Measurements from ENCODE around the gene GPR21. TPM values are rescaled to one million over a fixed set of nuclear protein-coding genes. Genes with fewer than 3 reads are reported as not detected.

GPR21 gene
- total RNA-seq, 2 donors from 2014 or later, result 0.97 TPM; not detected in 1

DNA sequence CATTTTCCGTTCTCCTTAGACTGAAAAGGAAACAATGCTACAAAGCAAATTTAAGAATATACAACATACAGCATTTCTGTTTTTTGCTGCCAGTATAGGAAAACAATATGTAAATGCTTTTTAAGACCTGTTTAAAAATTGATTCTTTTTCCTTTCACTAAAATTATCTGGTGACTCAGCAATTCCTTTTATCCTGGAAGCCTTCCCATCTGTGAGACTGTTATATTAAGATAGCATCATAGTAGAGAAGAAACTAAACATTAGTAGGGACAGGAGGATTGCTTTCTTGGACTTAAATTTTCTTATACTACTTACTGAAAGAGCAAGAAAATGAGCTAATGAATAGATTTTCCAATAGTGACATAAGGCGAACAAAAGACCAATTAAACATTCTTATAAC is 30.0 kb upstream of the GPR21 start:
- Histone ChIP-seq H3K27me3 (replicated peaks; ENCODE audit: insufficient read depth) (no peaks in the 10 kb centered on the region), H3K9me3 (no peaks in the 10 kb centered on the region), H3K4me1 (replicated peaks) (no peaks in the 10 kb centered on the region), H3K36me3 (no peaks in the 10 kb centered on the region), H3K4me3 (no peak overlapping the region), H3K27ac (no peak overlapping the region)
- TF ChIP-seq, protein P1, sequence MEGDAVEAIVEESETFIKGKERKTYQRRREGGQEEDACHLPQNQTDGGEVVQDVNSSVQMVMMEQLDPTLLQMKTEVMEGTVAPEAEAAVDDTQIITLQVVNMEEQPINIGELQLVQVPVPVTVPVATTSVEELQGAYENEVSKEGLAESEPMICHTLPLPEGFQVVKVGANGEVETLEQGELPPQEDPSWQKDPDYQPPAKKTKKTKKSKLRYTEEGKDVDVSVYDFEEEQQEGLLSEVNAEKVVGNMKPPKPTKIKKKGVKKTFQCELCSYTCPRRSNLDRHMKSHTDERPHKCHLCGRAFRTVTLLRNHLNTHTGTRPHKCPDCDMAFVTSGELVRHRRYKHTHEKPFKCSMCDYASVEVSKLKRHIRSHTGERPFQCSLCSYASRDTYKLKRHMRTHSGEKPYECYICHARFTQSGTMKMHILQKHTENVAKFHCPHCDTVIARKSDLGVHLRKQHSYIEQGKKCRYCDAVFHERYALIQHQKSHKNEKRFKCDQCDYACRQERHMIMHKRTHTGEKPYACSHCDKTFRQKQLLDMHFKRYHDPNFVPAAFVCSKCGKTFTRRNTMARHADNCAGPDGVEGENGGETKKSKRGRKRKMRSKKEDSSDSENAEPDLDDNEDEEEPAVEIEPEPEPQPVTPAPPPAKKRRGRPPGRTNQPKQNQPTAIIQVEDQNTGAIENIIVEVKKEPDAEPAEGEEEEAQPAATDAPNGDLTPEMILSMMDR (IDR thresholded peaks at IDR 0.05), result no peak
- TF ChIP-seq POLR2A (IDR thresholded peaks at IDR 0.05), result no peak
- TF ChIP-seq POLR2AphosphoS5 (IDR thresholded peaks at IDR 0.05), result no peak
- intact Hi-C loops (cut with DNase I), result no loop called here
- 87% methylated on average over 2 of the region's 2 CpGs for WGBS
- DNase-seq (ENCODE audit: low spot score), result no peak

- intact Hi-C loops (cut with DNase I), result no loop called here
- WGBS, result 78% methylated on average over 1 of the region's 1 CpG
Measured at GRCh38 chr9:123005964-123006363, 27.5 kb upstream of the GPR21 start.

DNA sequence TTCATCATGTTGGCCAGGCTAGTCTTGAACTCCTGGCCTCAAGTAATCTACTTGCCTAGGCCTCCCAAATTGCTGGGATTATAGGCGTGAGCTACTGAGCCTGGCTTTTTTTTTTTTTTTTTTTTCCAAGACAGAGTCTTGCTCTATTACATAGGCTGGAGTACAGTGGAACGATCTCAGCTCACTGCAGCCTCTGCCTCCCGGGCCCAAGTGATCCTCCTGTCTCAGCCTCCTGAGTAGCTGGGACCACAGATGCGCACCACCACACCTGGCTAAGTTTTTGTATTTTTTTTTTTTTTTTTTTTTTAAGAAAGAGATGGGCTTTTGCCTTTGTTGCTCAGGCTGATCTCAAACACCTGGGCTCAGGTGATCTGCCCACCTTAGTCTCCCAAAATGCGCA is 26.2 kb upstream of the GPR21 start:
- WGBS, result 85% methylated on average over 5 of the region's 5 CpGs
- Histone ChIP-seq H3K36me3 (no peaks in the 10 kb centered on the region), H3K4me3 (no peak overlapping the region), H3K27me3 (replicated peaks; ENCODE audit: insufficient read depth) (no peaks in the 10 kb centered on the region), H3K9me3 (no peaks in the 10 kb centered on the region), H3K4me1 (replicated peaks) (no peaks in the 10 kb centered on the region), H3K27ac (no peak overlapping the region)
- TF ChIP-seq POLR2AphosphoS5 (IDR thresholded peaks at IDR 0.05) (no peak), POLR2A (IDR thresholded peaks at IDR 0.05) (no peak)
- TF ChIP-seq, protein P1 (IDR thresholded peaks at IDR 0.05), result no peak
- DNase-seq (ENCODE audit: low spot score), result no peak
- intact Hi-C loops (cut with DNase I), result no loop called here

More at GRCh38 chr9:123005964-123006363, 27.5 kb upstream of the GPR21 start:
- H3K4me1 ChIP-seq (replicated peaks), result no peaks in the 10 kb centered on the region
- H3K4me3 ChIP-seq, result no peak overlapping the region
- H3K27ac ChIP-seq, result no peak overlapping the region
- no peaks in the 10 kb centered on the region for H3K36me3 ChIP-seq
- no peak for DNase-seq (ENCODE audit: low spot score)
- no peaks in the 10 kb centered on the region for H3K27me3 ChIP-seq (replicated peaks; ENCODE audit: insufficient read depth)
- TF ChIP-seq, protein P1 (IDR thresholded peaks at IDR 0.05), result no peak
- TF ChIP-seq POLR2AphosphoS5 (IDR thresholded peaks at IDR 0.05) (no peak), POLR2A (IDR thresholded peaks at IDR 0.05) (no peak)
- no peaks in the 10 kb centered on the region for H3K9me3 ChIP-seq

GRCh38 chr9:123008909-123009308 is 24.6 kb upstream of the GPR21 start:
- H3K4me3 ChIP-seq, result no peak overlapping the region
- H3K27ac ChIP-seq, result no peak overlapping the region
- no peak for DNase-seq (ENCODE audit: low spot score)
- intact Hi-C loops (cut with DNase I), result no loop called here
- TF ChIP-seq POLR2AphosphoS5 (IDR thresholded peaks at IDR 0.05) (no peak), POLR2A (IDR thresholded peaks at IDR 0.05) (no peak)
- TF ChIP-seq, protein P1 (IDR thresholded peaks at IDR 0.05), result no peak
- no peaks in the 10 kb centered on the region for H3K36me3 ChIP-seq
- H3K9me3 ChIP-seq, result no peaks in the 10 kb centered on the region
- H3K4me1 ChIP-seq (replicated peaks), result no peaks in the 10 kb centered on the region
- H3K27me3 ChIP-seq (replicated peaks; ENCODE audit: insufficient read depth), result no peaks in the 10 kb centered on the region

GRCh38 chr9:123011380-123011779 is 22.1 kb upstream of the GPR21 start:
- no peaks in the 10 kb centered on the region for H3K9me3 ChIP-seq
- intact Hi-C loops (cut with DNase I), result no loop called here
- no peak overlapping the region for H3K4me3 ChIP-seq

More at GRCh38 chr9:123011380-123011779, 22.1 kb upstream of the GPR21 start:
- TF ChIP-seq POLR2AphosphoS5 (IDR thresholded peaks at IDR 0.05) (no peak), POLR2A (IDR thresholded peaks at IDR 0.05) (no peak)
- H3K27ac ChIP-seq, result no peak overlapping the region
- H3K36me3 ChIP-seq, result no peaks in the 10 kb centered on the region
- no peaks in the 10 kb centered on the region for H3K4me1 ChIP-seq (replicated peaks)
- no peaks in the 10 kb centered on the region for H3K27me3 ChIP-seq (replicated peaks; ENCODE audit: insufficient read depth)
- WGBS, result 79% methylated on average over 3 of the region's 3 CpGs
- DNase-seq (ENCODE audit: low spot score), result no peak
